ENCODE measurements around the gene WIPI1.
"Not testable (repeated sequence)": the region's sequence is repeated elsewhere in the genome, so short reads cannot be mapped to it uniquely, and the experiment has no call there.

Gene WIPI1, protein sequence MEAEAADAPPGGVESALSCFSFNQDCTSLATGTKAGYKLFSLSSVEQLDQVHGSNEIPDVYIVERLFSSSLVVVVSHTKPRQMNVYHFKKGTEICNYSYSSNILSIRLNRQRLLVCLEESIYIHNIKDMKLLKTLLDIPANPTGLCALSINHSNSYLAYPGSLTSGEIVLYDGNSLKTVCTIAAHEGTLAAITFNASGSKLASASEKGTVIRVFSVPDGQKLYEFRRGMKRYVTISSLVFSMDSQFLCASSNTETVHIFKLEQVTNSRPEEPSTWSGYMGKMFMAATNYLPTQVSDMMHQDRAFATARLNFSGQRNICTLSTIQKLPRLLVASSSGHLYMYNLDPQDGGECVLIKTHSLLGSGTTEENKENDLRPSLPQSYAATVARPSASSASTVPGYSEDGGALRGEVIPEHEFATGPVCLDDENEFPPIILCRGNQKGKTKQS

DNA sequence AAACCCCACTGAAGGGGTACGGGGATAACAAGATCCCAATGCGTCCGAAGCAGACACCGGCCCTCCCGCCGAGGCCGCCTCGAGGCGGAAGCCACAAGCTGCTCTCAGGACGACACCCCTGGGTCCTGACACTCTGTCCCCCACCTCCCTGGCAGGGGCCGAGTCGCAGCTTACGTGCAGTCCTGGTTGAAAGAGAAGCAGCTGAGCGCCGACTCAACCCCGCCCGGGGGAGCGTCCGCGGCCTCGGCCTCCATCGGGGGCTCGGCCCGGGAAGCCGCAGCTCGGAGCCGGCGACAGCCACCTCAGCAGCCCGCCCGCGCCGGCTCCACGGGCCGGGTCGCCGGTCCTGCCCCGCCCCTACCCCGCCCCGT lies at the start of gene WIPI1:
WIPI1 (minus strand) TSS at position 329 of the 371 bp plus-strand sequence; CDS start at position 254, 75 bp downstream.
- DNase-seq, result no peak

DNA sequence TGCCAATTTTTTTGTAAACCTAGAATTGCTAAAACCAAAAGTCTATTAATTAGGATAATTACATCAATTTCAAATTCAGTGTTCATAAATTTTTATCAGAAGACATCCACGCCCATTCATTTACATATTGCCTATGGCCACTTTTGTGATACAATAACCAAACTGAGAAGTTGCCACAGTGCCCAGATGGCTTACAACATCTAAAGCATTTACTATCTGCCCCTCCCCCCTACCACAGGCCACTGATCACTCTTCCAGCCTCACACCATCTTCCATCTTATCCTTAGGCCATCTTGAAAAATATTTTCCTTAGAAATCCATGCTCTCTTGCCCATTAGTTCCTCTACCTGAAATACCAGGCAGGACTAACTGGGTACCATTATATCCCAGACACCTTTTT lies 48.7 kb upstream of the WIPI1 start:
- no peak for DNase-seq

DNA sequence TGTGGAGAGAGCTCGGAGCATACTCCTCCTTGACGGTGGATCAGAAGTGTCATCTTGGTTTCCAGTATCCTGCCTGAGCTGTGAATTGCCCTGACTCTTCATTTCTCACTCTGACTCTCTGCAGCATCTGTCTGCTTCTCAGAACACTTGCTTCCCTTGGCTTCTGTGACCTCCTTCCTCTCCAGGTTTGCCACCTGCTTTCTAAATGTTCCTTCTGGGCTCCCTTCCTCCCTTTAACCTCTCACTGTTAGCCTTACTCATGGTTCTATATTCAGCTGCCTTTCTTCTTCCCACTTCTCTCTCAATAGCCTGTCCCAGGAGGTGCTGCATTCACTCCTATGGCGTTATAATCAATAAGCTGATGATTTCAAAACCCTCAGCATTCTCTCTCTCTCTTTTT lies 43.8 kb upstream of the WIPI1 start:
- no peak for DNase-seq

DNA sequence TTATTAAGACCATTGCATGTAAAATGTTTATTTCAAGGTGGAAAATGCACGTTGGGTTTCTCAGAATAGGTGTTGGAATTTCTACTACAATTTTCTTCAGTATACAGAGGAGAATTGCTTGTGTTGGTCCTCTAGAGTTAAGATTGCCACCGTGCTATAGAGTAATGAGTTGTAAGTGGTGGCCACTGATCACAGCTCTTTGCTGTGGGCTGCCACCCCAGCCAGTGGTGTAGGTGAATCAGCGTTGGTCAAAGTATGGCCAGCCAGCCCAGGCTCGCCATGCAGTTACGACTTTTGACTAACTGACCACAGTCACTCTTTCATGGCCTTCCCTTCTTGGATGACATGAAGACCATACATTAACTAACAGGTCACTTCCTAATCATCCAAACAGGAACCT lies 42.3 kb upstream of the WIPI1 start:
- no peak for DNase-seq

DNA sequence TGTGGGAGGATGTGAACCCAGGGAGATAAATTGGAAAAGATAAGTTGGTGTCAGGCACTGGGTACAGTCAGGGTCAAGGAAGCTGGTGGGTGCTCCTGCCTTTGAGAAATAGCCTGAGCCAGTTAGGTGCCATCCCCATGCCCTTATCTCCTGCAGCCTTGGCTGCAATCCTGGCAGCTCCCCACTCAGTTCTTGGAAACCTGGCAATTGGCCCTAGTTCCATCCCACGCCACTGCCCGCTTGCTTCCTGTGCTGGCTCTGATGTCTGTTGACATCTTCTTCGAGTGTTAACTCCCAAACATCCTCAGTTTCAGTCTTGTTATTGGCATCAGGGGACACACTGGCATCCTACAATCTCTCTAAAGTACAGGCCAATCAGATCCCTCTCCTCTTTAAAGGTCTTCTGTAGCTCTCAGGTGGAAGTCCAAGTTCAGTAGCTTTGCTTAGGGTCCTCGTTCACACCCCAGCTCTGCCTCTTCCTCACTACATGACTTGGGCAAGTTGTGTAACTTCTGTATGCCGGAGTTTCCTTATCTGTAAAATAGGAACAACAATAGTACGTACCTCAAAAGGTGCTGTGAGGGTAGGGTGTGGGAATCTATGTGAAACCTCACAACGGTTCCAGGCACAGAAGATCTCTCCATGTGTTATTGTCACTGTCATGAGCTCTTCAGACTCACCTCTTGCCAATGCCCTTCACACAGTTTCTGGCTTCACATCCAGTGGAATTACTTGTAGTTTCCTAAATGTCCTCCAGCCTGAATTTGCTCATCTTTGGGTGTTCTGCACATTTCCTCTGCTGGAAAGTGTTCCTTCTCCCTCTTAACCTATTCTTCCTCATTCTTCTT lies 41.4 kb upstream of the WIPI1 start:
- no peak for DNase-seq

DNA sequence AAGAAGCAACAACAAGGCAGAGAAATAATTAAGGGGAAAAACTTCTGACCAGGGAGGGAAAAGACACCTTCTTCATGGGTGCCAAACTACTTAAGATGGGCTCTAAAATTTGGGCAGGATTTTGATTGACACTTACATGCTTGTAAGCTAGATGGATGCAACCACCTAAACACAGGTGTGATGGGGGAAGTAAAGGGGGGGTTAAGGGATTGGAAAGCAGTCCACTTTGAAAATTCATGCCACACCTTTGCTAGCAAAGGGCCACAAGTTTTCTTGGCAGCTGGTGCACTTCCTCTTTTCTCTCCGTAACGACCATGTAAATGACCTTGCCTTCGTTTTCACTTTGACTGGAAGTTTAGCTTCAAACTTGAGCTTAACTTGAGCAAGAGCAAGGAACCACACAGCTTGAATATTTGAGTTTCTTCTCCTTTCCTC lies 40.6 kb upstream of the WIPI1 start:
- no peak for DNase-seq

DNA sequence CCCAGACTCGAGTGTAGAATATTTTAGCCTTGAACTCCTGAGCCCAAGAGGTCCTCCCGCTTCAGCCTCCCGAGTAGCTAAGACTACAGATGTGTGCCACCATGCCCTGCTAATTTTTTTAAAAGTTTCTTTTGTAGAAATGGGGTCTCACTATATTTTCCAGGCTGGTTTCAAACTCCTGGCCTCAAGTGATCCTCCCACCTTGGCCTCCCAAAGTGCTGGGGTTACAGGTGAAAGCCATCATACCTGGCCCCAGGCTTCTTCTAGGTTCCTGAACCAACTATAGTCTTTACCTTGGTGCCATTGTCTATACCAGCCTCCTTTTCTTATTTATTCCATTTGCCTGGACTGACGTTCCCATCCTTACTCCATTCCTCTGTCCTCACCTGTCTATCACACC lies 37.8 kb upstream of the WIPI1 start:
- no peak for DNase-seq

DNA sequence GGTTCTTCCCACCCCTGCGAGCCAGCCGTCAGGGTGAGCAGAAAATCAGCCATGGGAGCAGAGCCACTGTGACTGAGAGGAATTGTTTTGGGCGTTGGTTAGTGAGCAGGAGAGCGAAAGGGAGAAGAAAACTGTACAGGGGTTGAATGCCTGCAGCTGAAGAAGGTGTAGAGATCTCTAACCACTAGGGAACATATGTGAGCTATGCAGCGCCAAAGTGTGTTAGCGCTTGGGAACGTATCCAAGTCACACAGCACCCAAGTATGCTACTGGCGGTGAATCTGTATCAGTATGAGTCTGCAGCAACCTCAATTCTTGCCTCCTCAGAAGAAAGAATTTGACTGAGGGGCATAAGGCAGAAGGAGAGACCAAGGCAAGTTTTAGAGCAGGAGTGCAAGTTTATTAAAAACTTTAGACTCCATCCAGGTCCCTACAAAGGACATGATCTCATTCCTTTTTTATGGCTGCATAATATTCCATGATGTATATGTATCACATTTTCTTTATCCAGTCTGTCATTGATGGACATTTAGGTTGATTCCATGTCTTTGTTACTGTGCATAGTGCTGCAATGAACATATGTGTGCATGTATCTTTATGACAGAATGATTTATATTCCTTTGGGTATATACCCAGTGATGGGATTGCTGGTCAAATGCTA lies 35.2 kb upstream of the WIPI1 start:
- not testable (repeated sequence) for DNase-seq

DNA sequence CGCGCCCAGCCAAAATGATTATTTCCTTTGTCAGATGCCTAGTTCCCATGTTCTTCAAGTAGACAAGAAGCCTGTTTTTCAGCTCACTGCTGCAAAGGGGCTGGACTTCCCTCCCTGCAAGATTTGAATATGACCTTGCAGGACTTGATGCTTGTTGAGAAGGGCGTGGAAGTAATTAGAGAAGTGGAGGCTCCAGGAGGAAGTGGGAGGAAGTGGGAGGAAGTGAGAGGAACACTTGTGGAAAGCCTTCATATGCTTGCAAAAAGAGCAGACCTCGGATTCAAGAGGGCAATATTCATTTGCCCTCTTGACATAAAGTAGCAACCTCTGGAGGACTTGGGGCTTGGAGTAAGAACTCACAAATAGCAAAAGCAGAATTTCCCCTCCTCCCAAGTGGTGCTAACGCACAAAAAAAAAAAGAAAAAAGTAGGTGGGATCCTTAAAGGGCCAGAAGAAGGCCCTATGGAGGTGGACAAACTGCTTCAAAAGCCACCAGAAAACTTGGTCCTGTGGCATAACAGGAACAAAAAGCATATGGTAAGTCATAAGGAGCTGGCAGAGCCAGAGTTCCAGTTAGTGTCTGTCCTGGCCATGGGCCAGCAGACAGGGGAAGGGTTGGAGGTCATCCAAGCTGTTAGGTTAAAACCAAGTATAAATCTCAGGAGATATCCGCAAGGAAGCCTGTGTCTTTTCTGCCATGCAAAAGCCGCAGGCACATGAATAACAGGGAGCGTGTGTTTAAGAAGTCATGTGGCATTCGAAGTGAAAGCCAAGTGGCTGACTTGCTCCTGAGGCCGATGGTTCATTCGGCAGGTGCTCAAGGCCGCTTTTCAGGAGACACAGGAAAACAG lies 34.3 kb upstream of the WIPI1 start:
- DNase-seq, result peak; percentile 36

DNA sequence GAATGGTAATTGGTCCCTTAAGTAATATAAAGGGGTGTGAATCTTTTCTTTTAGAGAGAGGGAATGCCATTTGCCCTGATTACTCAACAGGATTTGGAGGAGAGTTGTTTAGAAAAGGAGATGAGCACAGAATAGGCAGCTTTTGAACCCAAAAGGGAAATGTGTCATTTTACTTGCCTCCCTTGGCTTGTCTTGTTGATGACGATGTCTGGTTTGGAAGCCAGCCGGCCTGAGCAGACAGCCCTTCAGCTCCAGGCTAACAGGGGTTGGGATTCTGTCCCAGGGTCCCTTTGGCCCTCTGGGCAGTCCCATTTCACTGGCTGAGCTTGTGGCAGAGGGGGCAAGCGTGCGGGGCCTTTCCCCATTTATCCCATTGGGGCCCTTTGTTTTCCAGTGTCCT lies 32.6 kb upstream of the WIPI1 start:
- DNase-seq, result no peak

DNA sequence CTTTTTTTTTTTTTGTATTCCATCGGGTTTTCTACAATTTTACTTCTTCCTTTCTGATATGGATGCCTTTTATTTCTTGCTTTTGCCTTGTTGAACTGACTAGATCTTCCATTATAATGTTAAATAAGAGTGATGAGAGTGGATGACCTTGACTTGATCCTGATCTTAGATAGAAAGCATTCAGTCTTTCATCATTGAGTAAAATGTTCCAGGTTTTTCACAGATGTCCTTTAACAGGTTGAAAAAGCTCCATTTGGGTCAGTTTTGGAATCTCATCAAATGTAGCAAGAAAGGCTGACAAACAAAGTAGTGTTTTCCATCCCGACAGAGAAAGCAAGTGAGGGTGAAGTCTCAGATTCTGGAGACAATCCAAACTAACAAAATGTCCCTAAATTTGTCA lies 27.2 kb upstream of the WIPI1 start:
- no peak for DNase-seq

DNA sequence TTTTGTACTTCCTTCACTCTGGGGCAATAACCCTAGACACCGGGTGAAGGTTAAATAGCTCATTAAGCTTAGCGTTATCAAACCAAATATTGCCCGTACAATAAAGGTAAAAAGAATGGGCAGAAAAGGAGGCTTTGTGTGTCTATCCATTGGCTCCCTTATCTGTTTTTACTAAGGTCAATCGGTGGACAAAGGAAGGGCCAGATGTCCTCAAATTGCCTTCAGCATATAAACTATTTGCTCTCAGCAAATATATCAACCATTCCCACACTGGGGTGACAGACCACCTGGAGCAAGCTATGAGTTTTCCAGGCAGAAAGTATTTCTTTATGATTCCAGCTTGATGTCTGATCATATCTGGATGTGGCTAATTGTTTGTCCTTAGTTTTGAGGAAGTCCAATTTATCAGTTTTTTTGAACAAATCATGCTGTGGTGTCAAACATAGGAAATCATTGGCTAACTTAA lies 25.3 kb upstream of the WIPI1 start:
- no peak for DNase-seq

DNA sequence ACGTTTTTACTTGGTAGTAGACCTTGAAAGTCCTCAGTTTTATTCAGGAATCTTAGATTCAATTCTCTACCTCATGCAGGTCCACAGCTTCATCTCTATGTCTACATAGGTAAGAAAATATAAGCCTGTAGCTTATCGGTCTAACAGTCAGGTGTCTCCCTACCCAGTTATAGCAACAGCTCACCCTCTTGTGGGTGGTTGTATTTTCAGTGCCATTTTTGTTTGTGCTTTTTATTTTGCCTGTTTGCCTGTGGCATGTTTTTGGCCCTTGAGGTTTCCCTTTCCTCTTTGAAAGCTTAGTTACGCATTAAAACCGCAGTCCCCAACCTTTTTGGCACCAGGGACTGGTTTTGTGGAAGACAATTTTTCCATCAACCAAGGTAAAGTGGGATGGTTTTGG lies 23.6 kb upstream of the WIPI1 start:
- DNase-seq, result no peak

DNA sequence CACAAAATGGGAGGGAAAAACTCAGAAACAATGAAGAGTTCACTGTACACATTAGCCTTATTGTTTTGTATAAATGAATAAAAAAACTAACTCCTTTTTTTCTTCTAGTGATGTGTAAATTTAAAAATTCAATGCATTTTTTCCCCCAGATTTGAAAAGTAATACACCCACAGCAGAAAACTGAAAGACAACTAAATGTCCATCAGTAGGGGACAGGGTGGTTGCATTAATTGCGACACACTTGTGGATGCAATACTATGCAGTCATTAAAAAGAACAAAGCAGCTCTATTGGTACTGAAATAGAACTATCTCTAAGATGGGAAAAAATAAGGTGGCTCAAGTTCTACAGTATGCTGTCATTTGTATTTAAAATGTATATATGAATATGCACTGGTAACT lies 13.7 kb upstream of the WIPI1 start:
- no peak for DNase-seq

DNA sequence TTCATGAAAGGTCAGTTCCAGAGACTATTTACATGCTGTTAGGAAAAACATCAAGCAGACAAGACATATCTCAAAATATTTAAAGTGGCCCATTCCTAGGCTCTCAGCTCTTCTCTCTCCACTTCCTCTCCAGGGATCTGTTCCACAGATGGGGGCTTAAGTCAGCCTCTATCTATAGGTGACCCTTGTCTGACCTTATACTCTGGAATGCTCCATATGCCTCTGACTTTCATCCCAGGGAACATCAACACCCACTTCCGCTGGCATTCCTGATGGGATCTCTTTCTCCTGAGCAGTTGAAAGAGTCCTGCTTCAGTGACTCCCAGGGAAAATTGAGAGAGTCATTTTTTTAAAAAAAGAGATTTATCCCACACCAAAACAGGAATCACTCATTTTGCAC lies 11.5 kb upstream of the WIPI1 start:
- DNase-seq, result no peak

DNA sequence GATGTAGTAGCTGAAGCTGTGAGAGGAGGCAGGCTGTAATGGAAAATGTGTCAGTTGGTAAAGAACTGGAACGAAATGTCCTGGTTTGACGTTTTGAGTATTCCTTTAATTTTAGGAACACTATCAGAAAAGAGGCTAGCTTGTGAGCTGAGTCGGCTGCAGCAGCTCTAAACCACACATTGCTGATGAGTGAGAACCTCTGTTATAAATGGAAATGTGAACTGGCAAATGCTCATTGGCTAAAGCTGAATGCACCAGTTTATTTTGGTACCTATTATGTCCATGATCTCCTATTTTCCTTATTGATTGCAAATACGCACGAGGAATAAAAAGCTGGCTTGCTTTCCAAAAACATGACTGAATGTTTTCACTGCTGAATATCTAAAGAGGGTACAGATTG lies 11.0 kb upstream of the WIPI1 start:
- no peak for DNase-seq

DNA sequence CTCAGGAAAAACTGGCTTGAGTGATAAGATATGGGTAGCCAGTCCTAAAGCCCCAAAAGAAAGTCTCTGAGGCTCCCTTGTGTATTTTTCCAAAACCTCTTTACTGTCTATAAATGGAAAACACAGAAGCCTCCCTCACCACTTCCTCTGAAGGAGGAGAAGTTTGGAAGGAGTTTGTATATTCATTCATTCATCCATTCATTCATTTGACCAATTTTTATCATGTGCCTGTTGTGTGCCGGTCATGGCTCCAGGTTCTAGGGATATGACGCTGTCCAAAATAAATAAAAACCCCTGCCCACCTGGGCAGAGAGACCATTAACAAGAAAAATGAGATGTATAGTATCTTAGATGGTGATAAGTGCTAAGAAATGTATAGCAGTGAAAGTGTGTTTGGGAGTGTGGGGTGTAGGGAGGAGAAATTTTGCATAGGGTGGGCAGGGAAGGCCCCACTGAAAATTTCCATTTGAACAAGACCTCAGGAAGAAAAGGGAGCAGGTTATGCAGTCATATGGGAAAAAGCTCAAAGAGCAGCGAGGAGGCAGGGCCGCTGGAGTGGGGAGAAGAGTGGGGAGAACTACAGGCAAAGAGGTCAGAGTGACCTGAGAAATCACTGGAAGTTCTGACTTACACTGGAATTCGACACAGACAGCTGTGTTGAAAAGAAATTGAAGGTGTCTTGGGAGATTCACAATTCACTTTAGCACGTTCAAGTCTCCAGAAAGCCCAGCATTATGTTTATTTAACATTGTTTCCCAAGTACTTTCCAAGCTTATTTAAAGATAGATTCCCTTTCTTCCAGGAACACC lies 6.1 kb upstream of the WIPI1 start:
- no peak for DNase-seq

DNA sequence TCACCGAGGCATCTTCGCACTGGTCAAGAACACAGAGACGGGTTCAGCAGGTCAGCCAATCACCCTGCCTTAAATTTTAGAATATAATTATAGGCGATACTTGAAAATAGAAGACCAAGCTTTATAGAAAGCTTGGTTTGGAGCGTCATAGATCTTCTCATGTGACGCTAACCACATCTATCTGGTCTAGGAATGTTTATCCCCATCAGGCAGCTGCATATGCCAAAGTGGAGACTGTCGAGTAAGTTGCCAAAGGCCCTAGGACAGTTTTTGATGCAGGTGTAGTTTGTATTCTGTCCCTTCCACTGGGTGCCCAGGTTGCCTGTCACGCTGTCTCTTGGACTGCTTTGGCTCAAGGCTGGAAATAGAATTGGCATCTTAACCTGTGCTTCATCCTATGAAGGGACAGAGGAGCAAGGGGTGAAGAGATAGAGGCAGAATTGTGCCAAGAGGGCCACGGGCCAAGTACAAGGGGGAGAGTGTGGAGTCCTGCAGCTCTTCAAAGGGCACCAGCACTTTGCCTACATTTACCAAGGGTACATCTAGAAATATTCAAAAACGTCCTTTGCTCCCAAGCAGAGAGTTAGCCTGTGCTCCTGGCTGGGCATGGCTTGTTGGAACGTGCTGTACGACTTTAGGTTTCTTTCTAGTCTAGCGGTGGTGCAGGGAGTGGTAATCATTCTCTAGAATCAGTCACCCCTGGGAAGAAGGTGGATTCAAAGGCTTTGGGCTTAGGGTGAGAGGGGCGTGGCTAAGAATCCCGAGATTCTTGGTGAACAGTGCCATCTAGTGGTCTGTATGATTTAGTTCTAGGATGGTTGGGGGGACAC lies 5.3 kb upstream of the WIPI1 start:
- DNase-seq, result peak; percentile 58

DNA sequence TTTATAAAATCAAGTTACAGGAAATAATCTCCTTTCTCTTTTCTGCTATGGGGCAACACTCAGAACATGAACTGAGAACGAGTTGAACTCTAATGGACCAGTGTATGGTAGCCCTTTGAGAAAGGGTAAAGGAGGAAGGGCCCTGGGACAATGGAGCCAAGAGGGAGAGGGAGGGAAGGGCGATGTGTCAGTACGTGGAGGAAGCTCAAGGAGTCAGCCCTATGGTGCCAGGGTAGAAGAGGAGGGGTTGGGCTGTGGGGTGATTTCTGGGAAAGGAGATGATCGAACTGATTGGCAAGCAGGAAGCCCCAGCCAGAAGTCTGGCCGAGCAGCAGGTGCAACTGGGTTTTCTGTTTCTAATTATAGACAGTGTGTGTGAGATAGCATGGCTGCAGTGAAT lies 4.3 kb upstream of the WIPI1 start:
- no peak for DNase-seq

DNA sequence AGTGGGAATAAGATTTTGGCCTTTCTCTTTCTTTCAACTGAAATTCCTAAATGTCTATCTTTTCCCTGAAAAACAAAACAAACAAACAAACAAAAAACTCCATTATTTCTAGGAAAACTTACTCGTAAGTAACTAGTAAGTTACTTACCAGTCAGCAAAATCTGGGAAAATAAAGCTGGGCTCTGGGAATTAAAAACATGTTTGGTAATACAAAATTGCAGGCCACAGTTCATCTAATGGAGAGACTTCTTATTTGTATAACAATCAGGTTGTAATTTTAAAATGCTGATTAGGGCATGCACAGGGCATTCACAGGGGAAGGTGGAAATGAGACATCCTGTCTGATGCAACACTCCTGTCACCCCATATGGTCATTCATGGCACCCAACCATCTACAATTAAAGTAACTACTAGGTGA lies 3.8 kb upstream of the WIPI1 start:
- DNase-seq, result no peak

DNA sequence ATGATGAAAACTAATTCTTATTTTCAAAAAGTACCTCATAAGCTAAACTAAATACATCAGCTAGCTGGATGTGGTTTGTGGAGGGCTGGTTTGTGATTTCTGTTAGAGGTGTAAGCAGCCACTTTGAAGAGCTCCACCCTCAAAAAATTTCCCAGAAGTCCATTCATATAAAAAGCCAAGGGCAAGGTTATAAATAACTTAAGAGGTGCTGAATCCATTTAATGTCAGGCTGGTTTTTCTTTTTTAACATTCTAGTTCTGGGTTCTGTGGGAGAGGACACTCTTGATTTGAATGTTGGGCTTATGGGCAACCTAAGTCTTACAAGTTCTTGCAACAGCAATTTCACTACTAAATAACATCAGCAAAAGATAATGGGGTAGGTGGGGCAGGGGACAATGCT lies 3.4 kb upstream of the WIPI1 start:
- no peak for DNase-seq

Measured in DMS79 treated with DMSO at 0.1 percent for 48 hours (cell line).